Stimulated activated CD4-positive, alpha-beta T cell treated with anti-CD3 and anti-CD28 coated beads, Interleukin-1b, Interleukin-23, amount 100 ng/mL, for 48 hours (primary cell): ENCODE results near the gene SCNN1B.
"Not testable (repeated sequence)": the region's sequence is repeated elsewhere in the genome, so short reads cannot be mapped to it uniquely, and the experiment has no call there.

ENCODE experiments used
- DNase-seq: peaks from one replicate; pipeline ENCODE4 v3.0.0-alpha.2; 2020

Gene SCNN1B, protein sequence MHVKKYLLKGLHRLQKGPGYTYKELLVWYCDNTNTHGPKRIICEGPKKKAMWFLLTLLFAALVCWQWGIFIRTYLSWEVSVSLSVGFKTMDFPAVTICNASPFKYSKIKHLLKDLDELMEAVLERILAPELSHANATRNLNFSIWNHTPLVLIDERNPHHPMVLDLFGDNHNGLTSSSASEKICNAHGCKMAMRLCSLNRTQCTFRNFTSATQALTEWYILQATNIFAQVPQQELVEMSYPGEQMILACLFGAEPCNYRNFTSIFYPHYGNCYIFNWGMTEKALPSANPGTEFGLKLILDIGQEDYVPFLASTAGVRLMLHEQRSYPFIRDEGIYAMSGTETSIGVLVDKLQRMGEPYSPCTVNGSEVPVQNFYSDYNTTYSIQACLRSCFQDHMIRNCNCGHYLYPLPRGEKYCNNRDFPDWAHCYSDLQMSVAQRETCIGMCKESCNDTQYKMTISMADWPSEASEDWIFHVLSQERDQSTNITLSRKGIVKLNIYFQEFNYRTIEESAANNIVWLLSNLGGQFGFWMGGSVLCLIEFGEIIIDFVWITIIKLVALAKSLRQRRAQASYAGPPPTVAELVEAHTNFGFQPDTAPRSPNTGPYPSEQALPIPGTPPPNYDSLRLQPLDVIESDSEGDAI

DNA sequence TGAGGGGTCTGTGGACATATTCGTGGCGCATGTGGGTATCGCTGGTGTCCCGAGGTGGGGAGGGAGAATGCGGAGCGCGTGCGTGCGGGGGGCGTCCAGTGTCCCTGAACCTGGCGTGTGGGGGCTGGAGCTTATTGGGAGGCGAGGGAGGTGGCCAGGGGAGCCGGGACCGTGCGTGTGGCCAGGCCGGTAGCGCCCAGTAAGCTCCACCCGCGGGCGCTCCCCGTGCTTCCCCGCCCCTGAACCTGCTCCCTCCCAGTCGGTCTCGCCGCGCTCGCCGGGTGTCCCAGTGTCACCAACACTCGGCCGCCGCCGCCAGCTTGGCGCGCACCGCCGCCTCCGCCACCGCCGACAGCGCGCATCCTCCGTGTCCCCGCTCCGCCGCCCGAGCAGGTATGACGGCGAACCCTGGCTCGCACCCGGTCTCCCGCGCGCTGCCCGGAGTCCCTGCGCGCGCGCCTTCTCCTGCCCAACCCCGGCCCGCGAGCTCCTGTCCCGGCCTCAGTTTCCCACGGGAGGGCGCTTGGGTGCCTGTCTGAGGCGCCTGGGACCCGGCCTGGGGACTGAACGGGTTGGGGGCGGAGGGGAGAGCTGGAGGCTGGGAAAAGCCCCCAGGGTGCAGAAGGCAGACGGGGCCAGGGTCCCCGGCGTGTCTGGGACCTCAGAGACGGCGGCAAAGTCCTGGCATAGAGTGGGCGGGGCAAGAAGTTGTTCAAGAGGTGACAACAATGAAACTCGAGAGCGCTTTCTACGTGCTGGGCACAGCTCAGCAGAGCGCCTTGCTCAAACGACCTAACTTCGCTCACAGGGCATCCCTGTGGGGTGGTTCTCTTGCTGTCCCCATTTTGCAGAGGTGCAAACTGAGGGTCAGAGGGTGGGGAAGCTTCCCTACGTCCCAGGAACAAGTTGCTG lies at the start of gene SCNN1B:
SCNN1B (plus strand) TSS at position 258 of the 912 bp plus-strand sequence. CDS start 46,298 bp downstream, outside the sequence.
- no peak for DNase-seq

DNA sequence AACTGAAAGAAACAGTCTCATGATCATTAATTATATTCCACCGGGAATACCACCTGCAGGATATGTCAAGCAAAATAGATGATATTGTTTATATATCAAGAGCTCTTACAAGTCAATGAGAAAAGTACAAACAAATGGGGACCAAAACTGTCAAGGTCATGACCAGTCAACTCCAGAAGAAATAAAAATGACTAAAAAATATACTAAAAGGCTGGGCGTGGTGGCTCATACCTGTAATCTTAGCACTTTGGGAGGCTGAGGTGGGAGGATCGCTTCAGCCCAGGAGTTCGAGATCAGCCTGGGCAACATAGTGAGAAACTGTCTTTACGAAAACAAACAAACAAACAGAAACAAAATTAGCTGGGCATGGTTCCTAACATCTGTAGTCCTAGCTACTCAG lies 49.8 kb upstream of the SCNN1B start:
- no peak for DNase-seq

DNA sequence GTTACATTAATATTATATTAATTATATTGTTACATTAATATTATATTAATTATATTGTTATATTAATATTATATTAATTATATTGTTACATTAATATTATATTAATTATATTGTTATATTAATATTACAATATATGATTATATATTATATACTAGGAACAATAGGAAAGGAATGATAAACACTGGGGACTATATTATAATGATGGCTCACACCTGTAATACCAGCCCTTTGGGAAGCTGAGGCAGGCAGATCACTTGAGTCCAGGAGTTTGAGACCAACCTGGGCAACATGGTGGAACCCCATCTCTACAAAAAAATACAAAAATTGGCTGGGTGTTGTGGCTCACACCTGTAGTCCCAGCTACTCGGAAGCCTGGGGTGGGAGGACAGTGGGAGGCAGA lies 48.5 kb upstream of the SCNN1B start:
- DNase-seq = not testable (repeated sequence)

DNA sequence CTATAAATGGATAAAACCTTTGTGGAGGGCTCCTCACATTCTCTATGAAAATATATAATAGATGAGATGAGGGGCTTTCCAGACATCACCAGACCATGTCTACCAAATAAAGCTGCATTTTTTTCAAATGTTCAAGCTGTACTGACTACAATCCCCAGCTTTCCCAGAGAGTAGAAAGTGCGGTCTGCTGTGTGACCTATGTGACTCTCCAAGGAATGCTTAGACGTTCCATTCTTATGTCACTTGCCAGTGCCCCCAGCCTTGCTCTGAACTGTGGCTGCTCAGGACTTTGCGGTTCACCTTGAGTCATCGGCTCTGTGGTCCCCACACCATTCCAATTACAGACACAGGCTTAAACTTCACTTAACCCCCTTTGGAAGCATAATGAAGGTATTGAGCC lies 47.8 kb upstream of the SCNN1B start:
- no peak for DNase-seq

DNA sequence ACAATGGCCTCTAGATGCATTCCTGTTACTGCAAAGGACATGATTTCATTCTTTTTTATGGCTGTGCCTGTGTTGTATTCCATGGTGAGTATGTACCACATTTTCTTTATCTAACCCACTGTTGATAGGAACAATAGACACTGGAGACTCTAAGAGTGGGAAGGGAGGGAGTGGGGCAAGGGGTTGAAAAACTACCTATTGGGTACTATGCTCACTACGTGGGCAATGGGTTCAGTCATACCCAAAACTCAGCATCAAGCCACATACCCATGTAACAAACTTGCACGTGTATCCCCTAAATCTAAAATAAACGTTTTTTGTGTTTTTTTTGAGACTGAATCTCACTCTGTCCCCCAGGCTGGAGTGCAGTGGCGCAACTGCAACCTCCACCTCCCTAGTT lies 47.1 kb upstream of the SCNN1B start:
- no peak for DNase-seq

DNA sequence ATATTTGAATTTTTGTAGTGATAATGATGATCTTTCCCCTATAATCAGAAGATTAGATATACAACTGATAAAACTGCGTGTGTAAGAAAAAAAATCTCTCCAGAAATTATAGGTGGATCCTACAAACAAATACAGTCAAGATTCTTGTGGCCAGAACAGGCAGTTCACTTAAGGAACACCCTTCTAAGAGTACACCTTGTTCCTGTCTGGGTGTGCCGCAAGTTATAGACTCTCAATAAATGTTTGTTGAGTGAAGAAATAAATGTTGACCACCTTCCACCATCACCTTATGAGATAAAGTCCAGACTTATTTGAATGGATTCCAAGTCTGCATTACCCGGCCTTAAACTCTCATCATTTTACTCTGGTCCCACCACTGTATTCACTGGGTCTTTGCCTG lies 45.7 kb upstream of the SCNN1B start:
- DNase-seq = no peak

DNA sequence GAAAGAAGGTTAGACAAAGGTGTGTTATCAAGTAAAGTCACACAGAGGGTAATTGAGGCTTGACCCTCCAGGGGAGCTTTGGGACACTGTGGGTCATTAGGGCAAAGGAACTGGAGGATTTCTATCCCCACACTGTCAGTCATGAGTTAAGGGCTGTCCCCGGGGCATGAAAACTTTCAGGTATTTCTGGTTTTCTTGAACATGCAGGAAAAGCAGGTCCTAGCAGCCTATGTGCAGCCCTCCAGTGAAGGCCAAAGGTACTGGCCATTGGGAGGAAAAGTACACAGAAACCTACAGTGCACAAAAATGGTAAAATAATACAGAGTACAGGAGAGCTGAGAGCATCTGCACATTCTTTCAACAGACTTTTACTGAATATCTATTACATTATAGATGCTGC lies 44.4 kb upstream of the SCNN1B start:
- DNase-seq = no peak

DNA sequence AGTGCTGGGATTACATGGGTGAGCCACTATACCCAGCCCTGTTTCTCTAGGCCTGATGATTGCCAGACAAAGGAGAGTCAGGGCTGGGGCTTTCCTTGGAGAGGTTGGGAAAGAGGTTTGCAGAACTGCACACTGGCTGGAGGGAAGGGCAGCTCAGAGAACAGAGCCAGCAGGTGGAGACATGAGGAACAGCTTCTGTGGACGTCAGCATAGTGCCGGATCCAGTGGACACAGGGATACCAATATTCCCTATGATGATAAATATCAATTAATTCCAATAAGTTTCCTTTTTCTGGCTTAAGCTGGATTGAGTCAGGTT lies 43.2 kb upstream of the SCNN1B start:
- no peak for DNase-seq

DNA sequence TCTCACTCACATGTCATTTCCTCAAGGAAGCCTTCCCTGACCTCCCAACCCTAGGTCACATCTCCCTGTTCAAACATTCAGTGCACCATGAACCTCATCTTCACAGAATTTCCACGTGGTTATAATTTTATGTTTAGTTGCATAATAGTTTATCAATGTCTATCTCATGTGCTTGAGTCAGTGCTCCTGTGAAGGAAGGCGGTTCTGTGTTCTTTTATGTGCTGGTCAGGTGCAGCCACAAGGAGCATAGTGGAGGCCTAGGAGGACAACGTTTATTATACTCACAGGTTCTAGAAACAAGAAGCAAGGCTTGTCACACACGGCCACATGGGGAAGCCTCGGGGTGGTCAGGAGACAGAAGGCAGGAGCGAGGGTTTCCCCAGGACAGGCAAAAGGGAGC lies 34.5 kb upstream of the SCNN1B start:
- no peak for DNase-seq

DNA sequence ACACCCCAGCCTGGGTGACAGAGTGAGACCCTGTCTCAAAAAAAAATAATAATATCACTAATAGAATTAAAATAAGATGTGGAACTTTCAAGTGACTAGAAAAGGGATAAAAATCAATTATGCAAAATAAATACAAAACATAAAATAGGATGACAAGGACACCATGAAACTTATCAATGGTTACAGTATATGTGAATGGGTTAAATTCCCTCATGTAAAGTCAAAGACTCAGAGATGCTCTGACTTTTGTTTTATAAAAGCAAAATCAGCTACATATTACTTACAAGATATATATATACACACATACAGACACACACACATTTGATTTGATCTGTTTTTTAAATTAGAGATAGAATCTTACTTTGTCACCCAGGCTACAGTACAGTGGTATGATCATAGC lies 33.5 kb upstream of the SCNN1B start:
- no peak for DNase-seq

DNA sequence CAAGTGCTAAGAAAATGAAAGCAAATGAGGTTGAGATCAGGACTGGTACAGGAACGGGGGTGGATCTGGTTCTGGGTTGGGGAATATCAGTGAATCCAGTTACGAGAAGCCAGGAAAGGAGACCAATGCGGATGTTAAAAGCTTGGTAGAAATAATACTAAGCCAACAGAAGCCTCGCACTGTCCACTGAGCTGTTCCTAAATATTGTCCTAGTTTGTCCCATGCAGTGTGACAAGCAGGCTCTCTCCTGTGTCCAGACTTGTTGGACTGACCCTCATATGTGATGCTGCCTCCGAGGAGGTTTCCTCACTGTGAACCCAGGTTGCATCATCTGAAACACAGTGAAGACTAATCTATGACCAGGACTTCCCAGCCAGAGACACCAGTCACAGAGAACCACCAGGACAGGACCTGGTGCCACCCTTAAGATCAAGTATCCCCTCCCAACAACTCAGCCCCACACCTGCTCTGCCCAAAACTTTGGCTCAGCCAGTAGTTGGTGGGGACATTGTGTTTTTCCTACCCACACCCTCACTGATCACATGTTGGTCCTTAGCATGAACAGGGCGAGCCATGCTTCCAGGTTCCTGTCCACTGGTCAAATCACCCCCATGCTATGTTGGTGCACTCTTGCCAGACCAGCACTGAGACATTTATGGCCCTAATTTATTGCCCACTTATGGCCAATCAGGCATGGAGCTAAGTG lies 32.7 kb upstream of the SCNN1B start:
- DNase-seq = no peak

DNA sequence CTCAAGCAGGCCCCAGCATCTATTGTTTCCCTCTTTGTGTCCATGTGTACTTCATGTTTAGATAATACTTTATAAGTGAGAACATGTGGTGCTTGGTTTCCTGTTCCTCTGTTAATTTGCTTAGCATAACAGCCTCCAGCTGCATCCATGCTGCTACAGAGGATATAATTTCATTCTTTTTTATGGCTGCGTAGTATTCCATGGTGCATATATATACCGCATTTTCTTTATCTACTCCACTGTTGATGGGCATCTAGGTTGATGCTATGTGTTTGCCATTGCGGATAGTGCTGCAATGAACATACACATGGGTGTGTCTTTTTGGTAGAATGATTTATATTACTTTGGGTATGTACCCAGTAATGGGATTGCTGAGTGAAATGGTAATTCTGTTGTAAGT lies 31.4 kb upstream of the SCNN1B start:
- no peak for DNase-seq

DNA sequence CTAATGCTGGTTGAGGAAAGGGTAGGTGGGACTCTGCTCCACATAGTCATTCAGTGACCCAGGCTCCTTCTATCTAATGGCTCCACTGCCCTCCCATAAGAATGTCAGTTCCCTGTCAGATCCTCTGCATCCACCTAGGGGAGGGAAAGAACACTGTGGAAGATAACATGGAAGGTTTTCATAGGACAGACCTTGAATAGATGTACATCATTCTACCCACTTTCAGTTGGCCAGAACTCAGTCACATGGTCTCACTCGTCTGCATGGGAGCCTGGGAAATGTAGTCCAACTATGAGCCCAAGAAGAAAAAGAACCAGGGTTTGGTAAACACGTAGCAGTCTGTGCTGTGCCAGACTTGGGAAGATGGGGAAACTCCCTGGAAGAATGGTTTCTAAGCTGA lies 27.1 kb upstream of the SCNN1B start:
- no peak for DNase-seq

DNA sequence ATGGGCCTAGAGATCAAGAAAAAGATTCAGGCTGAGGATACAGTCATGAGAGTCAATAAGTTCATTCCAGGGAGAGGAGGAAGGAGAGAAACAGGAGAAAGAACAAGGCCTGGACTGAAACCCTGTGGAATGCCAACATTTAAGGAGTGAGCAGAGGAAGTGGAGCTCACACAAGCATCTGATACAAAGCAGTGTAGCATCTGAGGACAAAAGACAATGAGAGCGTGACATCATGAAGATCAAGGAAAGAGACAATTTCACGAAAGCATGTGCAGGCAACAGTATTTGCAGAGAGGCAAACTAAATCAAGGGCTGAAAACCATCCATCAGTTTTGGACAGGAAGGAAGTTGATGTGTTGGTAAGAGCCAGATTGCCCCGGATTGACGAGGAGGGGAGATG lies 25.3 kb upstream of the SCNN1B start:
- no peak for DNase-seq

DNA sequence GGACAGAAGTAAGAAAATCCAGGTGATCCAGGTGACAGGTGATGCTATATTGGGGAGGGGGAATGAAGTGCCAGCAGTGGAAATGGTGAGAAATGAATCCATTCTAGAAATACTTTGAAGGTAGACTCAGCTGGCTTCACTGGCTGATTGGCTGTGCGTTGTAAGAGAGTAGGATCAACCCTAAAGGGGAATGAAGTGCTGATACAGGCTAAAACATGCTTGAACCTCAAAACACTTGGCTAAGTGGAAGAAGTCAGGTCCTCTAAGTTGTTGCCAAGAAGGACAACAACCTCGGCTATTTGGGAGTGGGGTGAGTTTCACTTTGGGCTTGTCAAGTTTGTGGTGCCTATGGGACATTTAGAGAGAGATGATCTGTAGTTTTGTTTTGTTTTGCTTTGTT lies 24.1 kb upstream of the SCNN1B start:
- no peak for DNase-seq

DNA sequence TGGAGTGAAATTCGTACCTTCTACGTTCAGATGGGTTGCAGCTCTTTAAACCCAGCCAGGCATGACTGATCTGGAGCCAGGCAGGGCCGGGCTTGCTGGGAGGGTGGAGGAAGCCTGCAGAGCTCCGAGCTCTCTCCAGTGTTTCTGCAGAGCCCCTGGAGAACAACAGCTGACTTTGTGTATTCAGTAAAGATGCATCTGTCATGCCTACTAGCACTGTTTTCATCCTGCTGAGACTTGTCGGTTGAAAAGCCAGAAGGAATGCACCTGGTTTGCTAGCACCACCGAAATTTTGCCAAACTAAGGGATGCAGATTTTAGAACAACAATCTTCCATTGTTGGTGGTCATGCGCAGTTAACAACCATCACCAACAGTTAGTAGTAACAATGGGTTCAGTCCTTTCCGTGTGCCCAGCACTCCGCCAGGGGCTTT lies 22.4 kb upstream of the SCNN1B start:
- no peak for DNase-seq

DNA sequence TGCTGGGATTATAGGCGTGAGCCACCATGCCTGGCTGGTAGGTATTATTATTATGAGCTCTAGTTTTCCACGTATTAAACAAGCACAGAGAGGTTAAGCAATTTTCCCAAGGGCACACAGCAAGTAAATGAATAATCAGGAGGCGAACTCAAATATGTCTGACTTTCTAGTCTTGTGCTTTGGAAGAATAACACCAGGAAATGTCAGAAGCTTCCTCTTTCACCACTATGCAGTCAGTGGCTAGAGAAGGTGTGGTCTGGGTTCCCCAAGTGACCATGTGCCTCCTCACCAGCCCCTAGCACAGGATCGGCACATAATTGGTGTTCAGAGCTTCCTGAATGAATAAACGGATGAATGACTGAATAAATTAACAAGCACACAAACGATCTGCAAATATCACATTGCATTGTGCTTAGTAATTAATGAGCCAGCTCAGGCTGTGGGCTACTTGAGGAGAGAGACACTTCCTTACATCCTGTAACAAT lies 21.6 kb upstream of the SCNN1B start:
- no peak for DNase-seq

DNA sequence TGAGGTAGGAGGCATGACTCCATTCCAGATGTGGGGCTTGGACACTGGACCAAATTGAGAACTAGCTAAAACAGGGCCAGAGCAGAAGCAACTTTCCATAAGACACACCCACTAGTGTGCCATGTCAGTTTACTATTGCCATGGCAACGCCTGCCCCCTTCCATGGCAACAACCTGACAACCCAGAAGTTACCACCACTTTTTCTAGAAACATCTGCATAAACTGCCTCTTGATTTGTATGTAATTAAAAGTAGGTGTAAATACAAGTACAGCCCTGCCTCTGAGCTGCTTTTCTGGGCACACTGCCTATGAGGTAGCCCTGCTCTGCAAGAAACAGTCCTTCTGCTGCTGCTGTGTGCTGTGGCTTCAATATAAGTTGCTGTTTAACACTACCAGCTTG lies 19.5 kb upstream of the SCNN1B start:
- no peak for DNase-seq

DNA sequence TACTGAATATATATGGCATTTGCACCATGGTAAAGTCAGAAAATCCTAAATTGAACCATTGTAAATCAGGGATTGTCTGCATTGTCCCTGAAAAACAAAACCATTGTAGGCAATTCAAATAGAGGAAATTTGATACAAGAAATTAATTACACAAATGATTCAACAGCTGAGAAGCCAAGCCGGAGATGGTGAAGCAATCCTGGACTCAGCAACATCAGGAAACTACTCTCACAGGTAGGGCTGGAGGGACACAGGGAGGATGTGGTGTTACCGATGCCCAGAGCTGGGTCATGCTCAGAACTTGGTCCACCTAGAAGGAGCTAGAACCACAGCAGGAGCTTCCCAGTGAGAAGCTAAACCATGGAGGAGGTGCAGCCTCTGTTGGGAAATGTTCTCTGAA lies 18.5 kb upstream of the SCNN1B start:
- DNase-seq = no peak

DNA sequence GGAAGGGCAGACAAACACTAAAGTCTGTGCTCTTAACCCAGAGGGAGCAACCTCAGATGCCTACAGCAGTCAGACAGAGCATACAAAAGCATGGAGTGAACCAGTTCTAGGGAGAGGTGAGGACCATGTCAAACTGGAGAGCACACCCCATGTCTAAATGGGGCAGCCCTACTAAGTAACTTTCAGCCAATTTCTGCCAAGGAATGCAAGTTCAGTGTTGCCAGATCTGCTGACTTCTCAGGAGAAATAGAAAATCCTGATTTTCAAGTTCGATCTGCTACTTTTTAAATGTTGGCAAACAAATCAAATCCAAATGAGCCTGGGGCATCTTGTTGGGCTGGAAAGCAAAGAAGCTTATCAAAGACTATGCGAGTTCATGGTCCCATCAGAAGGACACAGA lies 17.5 kb upstream of the SCNN1B start:
- no peak for DNase-seq

DNA sequence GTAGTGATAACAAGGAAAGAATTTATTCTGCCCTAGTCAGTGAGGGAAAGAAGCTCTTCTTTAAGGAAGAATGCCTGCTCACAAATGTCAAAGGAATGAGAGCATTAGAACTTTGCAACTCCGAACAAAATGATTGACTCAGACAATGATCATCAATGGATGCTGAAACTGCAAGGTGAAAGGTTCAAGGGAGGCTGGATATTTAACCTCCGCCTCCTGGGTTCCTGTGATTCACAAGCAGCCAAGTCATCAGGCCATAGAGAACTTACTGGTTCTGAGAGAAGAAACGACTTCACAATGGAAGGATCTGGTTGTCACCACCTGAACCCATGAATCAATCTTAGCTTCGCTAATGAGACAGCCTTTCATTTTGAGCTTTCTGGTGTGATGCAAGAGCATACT lies 16.0 kb upstream of the SCNN1B start:
- DNase-seq = peak; percentile 13

DNA sequence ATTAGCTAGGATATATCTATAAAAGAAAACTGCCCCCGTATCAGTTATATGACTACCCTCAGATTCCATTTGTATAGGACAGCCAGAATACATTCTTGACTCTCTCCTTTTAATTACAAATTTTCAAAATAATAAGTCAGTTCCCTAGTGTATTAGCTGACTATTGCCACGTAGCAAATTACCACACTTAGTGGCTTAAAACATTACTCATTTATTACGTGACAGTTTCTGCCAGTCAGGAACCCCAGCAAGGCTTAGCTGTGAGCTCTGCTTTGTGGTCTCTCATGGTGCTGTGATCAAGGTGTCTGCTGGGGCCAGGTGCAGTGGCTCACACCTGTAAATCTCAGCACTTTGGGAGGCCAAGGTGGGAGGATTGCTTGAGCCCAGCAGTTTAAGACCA lies 13.9 kb upstream of the SCNN1B start:
- no peak for DNase-seq
